ENCODE measurements around the gene ZDHHC14. TPM values are rescaled to one million over a fixed set of nuclear protein-coding genes. Genes with fewer than 3 reads are reported as not detected.

ZDHHC14 gene
- total and polyA plus RNA-seq, 4 donors = 12.3 to 46.8 (median 28.1) TPM

- DNase-seq (ENCODE audit: low read depth in 4 of 6, low spot score in 6 of 6) = peak in 5 of 6 donors; percentile 71 to 95 (median 73)
- Histone ChIP-seq H3K4me3 (ENCODE audit: low read depth, low read length) (no peak overlapping the region), H3K27me3 (ENCODE audit: control insufficient read depth, insufficient read depth, low read length) (no peaks in the 10 kb centered on the region), H3K9me3 (ENCODE audit: control insufficient read depth, insufficient read depth, low read length) (no peaks in the 10 kb centered on the region), H3K27ac (ENCODE audit: low read depth, low read length) (no peak overlapping the region), H3K36me3 (ENCODE audit: control insufficient read depth, insufficient read depth, low read length) (peaks cover 3% of the 10 kb centered on the region), H3K4me1 (ENCODE audit: control insufficient read depth, insufficient read depth, low read length) (peaks cover 14% of the 10 kb centered on the region)
- WGBS (ENCODE audit: insufficient coverage) = 18% methylated on average over 7 of the region's 11 CpGs
Observed at GRCh38 chr6:157667211-157668008, 286.4 kb downstream of the ZDHHC14 start.

- no peak overlapping the region for H3K27ac ChIP-seq (ENCODE audit: low read depth, low read length)
- WGBS (ENCODE audit: insufficient coverage) = 80% methylated on average over 1 of the region's 3 CpGs
Observed at GRCh38 chr6:157668009-157668401, 287.0 kb downstream of the ZDHHC14 start.

DNA sequence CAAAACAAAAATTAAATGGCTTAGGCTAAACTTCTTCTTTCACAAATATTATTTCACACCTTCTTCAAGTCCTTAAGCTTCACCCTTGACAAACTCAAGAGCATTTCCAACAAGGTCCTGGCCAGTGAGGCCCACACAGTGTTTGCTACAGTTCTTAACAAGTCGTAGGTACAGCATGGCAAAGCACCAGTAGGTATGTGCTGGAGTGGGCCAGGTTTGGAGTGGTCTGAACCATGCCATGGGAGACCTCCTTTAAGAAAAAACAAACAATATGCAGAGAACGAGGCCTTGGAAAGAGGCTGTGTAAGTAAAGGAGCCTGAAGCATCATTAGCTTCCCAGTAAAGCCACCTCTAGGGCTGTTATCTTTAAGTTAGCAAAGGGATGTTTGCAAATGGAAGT is 287.7 kb downstream of the ZDHHC14 start:
- WGBS (ENCODE audit: insufficient coverage) = 86% methylated on average over 1 of the region's 2 CpGs
- H3K27ac ChIP-seq (ENCODE audit: low read depth, low read length) = no peak overlapping the region
- peaks cover 14% of the 10 kb centered on the region for H3K4me1 ChIP-seq (ENCODE audit: control insufficient read depth, insufficient read depth, low read length)
- no peak overlapping the region for H3K4me3 ChIP-seq (ENCODE audit: low read depth, low read length)
- peaks cover 12% of the 10 kb centered on the region for H3K36me3 ChIP-seq (ENCODE audit: control insufficient read depth, insufficient read depth, low read length)
- no peaks in the 10 kb centered on the region for H3K27me3 ChIP-seq (ENCODE audit: control insufficient read depth, insufficient read depth, low read length)
- DNase-seq (ENCODE audit: low read depth in 4 of 6, low spot score in 6 of 6) = no peak
- H3K9me3 ChIP-seq (ENCODE audit: control insufficient read depth, insufficient read depth, low read length) = no peaks in the 10 kb centered on the region

More at GRCh38 chr6:157668009-157668401, 287.0 kb downstream of the ZDHHC14 start:
- H3K36me3 ChIP-seq (ENCODE audit: control insufficient read depth, insufficient read depth, low read length) = peaks cover 8% of the 10 kb centered on the region
- H3K27me3 ChIP-seq (ENCODE audit: control insufficient read depth, insufficient read depth, low read length) = no peaks in the 10 kb centered on the region
- peaks cover 14% of the 10 kb centered on the region for H3K4me1 ChIP-seq (ENCODE audit: control insufficient read depth, insufficient read depth, low read length)
- H3K9me3 ChIP-seq (ENCODE audit: control insufficient read depth, insufficient read depth, low read length) = no peaks in the 10 kb centered on the region
- no peak for DNase-seq (ENCODE audit: low read depth in 4 of 6, low spot score in 6 of 6)
- H3K4me3 ChIP-seq (ENCODE audit: low read depth, low read length) = no peak overlapping the region

DNA sequence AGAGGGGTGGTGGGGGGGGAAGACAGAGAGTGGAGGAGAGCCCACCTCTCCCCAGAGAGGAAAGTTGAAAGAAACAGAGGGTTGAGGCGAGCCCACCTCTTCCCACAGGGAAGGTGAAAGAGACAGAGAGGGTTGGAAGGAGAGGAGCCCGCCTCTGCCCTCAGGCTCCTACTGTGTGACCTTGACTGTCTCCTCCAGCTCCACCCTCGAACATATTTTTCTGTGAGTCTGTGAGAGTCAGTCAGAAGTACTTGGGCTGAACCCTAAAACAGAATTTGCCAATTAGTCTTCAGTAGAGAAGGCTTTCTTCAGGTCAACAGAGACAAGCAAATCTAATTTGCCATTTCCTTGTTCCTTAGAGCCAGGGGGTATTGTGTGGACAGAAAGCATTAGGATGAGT is 288.3 kb downstream of the ZDHHC14 start:
- no peak for DNase-seq (ENCODE audit: low read depth in 4 of 6, low spot score in 6 of 6)
- H3K9me3 ChIP-seq (ENCODE audit: control insufficient read depth, insufficient read depth, low read length) = no peaks in the 10 kb centered on the region
- peak overlapping the region; percentile 60 for H3K27ac ChIP-seq (ENCODE audit: low read depth, low read length)
- peaks cover 12% of the 10 kb centered on the region for H3K36me3 ChIP-seq (ENCODE audit: control insufficient read depth, insufficient read depth, low read length)
- no peaks in the 10 kb centered on the region for H3K27me3 ChIP-seq (ENCODE audit: control insufficient read depth, insufficient read depth, low read length)
- WGBS (ENCODE audit: insufficient coverage) = no CpG with 5 or more reads among the region's 3 CpGs
- H3K4me3 ChIP-seq (ENCODE audit: low read depth, low read length) = no peak overlapping the region
- H3K4me1 ChIP-seq (ENCODE audit: control insufficient read depth, insufficient read depth, low read length) = peaks cover 14% of the 10 kb centered on the region

DNA sequence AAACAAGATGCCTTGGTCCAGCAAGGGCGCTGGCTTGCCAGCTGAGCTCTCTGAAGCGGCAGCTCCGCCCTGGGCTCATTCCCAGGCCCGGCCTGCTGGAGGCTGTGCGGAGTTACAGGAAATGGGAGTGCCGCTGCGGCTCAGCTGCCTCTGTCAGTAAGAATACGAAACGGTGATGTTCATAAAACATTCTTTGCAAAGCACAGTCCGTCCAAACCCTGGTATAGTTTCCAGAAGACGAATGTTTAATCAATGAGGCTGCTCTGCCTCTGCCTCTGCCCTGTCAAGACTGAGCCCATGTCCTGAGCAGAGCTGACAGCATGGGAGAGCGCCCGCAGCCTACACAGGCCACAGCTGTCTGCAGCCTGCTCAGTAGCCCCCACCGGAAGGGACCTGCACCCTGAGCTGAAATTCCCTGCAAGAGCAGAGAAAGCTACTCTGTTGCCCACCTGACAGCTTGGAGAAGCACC is 288.8 kb downstream of the ZDHHC14 start:
- H3K27me3 ChIP-seq (ENCODE audit: control insufficient read depth, insufficient read depth, low read length) = no peaks in the 10 kb centered on the region
- no peak overlapping the region for H3K4me3 ChIP-seq (ENCODE audit: low read depth, low read length)
- no peaks in the 10 kb centered on the region for H3K9me3 ChIP-seq (ENCODE audit: control insufficient read depth, insufficient read depth, low read length)
- H3K4me1 ChIP-seq (ENCODE audit: control insufficient read depth, insufficient read depth, low read length) = peaks cover 14% of the 10 kb centered on the region
- peak overlapping the region; percentile 60 for H3K27ac ChIP-seq (ENCODE audit: low read depth, low read length)
- H3K36me3 ChIP-seq (ENCODE audit: control insufficient read depth, insufficient read depth, low read length) = peaks cover 12% of the 10 kb centered on the region
- peak in 2 of 6 donors; percentile 66 to 79 for DNase-seq (ENCODE audit: low read depth in 4 of 6, low spot score in 6 of 6)
- WGBS (ENCODE audit: insufficient coverage) = 22% methylated on average over 13 of the region's 14 CpGs

GRCh38 chr6:157670466-157671186 is 289.6 kb downstream of the ZDHHC14 start:
- Histone ChIP-seq H3K4me3 (ENCODE audit: low read depth, low read length) (no peak overlapping the region), H3K27ac (ENCODE audit: low read depth, low read length) (no peak overlapping the region), H3K4me1 (ENCODE audit: control insufficient read depth, insufficient read depth, low read length) (peaks cover 17% of the 10 kb centered on the region), H3K27me3 (ENCODE audit: control insufficient read depth, insufficient read depth, low read length) (no peaks in the 10 kb centered on the region), H3K36me3 (ENCODE audit: control insufficient read depth, insufficient read depth, low read length) (peaks cover 12% of the 10 kb centered on the region), H3K9me3 (ENCODE audit: control insufficient read depth, insufficient read depth, low read length) (no peaks in the 10 kb centered on the region)
- no peak for DNase-seq (ENCODE audit: low read depth in 4 of 6, low spot score in 6 of 6)
- 87% methylated on average over 5 of the region's 9 CpGs for WGBS (ENCODE audit: insufficient coverage)

- peaks cover 20% of the 10 kb centered on the region for H3K4me1 ChIP-seq (ENCODE audit: control insufficient read depth, insufficient read depth, low read length)
- no peaks in the 10 kb centered on the region for H3K9me3 ChIP-seq (ENCODE audit: control insufficient read depth, insufficient read depth, low read length)
- no peak for DNase-seq (ENCODE audit: low read depth in 4 of 6, low spot score in 6 of 6)
- peaks cover 12% of the 10 kb centered on the region for H3K36me3 ChIP-seq (ENCODE audit: control insufficient read depth, insufficient read depth, low read length)
- 93% methylated on average over 36 of the region's 37 CpGs for WGBS (ENCODE audit: insufficient coverage)
- H3K27ac ChIP-seq (ENCODE audit: low read depth, low read length) = no peak overlapping the region
- H3K27me3 ChIP-seq (ENCODE audit: control insufficient read depth, insufficient read depth, low read length) = no peaks in the 10 kb centered on the region
- no peak overlapping the region for H3K4me3 ChIP-seq (ENCODE audit: low read depth, low read length)
Observed at GRCh38 chr6:157672726-157673412, 291.9 kb downstream of the ZDHHC14 start.

- WGBS (ENCODE audit: insufficient coverage) = 91% methylated on average over 9 of the region's 15 CpGs
- Histone ChIP-seq H3K9me3 (ENCODE audit: control insufficient read depth, insufficient read depth, low read length) (no peaks in the 10 kb centered on the region), H3K36me3 (ENCODE audit: control insufficient read depth, insufficient read depth, low read length) (peaks cover 12% of the 10 kb centered on the region), H3K27ac (ENCODE audit: low read depth, low read length) (no peak overlapping the region), H3K27me3 (ENCODE audit: control insufficient read depth, insufficient read depth, low read length) (no peaks in the 10 kb centered on the region), H3K4me1 (ENCODE audit: control insufficient read depth, insufficient read depth, low read length) (peaks cover 20% of the 10 kb centered on the region), H3K4me3 (ENCODE audit: low read depth, low read length) (no peak overlapping the region)
- DNase-seq (ENCODE audit: low read depth in 4 of 6, low spot score in 6 of 6) = no peak
Observed at GRCh38 chr6:157673596-157673995, 292.6 kb downstream of the ZDHHC14 start.

DNA sequence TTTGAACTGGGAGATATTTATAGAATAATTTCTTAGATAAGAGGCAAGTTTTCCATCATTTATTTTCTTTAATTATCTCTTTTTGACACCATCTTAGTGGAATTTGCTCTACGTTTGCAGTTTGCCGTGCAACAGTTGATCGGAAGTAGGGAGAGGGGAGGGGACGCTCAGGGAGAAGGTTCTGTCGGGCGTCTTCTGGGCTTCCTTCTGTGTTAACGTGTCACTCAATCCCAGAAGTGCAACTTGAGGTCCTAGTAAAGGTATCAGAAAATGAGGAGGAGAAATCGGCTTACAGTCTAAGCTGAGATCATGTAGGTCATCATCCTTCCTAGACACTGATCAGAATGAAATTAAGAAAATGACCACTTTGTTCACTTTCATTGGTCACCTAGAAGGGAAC is 293.1 kb downstream of the ZDHHC14 start:
- Histone ChIP-seq H3K27me3 (ENCODE audit: control insufficient read depth, insufficient read depth, low read length) (no peaks in the 10 kb centered on the region), H3K4me3 (ENCODE audit: low read depth, low read length) (no peak overlapping the region), H3K36me3 (ENCODE audit: control insufficient read depth, insufficient read depth, low read length) (peaks cover 12% of the 10 kb centered on the region), H3K9me3 (ENCODE audit: control insufficient read depth, insufficient read depth, low read length) (no peaks in the 10 kb centered on the region), H3K4me1 (ENCODE audit: control insufficient read depth, insufficient read depth, low read length) (peaks cover 19% of the 10 kb centered on the region), H3K27ac (ENCODE audit: low read depth, low read length) (no peak overlapping the region)
- WGBS (ENCODE audit: insufficient coverage) = 93% methylated on average over 5 of the region's 8 CpGs
- DNase-seq (ENCODE audit: low read depth in 4 of 6, low spot score in 6 of 6) = no peak

Measured in spinal cord (tissue), 10 donors.